HepG2 (cell line): ENCODE measurements around the gene SNAP23. TPM values are rescaled to one million over a fixed set of nuclear protein-coding genes. Genes with fewer than 3 reads are reported as not detected.

ENCODE experiments used
- ATAC-seq: fragments of 200-7000 bp; cut with Tn5 transposase; 3 replicates; pipeline ENCODE4 v1.9.1; 2020; ENCODE audit warnings: mild to moderate bottlenecking, moderate library complexity
- BruUV-seq: library from RNA; stranded (reverse); fragments of 400-500 nt; replicated peaks from 2 replicates; lab custom pipeline; 2021; lab: Mats Ljungman, UMichigan
- CTCF ChIA-PET: fragments of 300-600 bp; formaldehyde crosslinking; extraction: SDS; loops from one replicate; lab custom pipeline; 2021; ENCODE audit warnings: low total read pairs, inconsistent platforms, low intra/inter-chr PET ratio; lab: Yijun Ruan, JAX
- POLR2A ChIA-PET: fragments of 350-600 bp; sonication (Branson Sonifier 250); formaldehyde crosslinking; loops from one replicate; lab custom pipeline; 2020; ENCODE audit warnings: antibody characterized with exemption, inconsistent platforms; lab: Yijun Ruan, JAX
- DNase-seq: peaks from one replicate; pipeline ENCODE4 v3.0.0-alpha.2; 2015; ENCODE audit warnings: low spot score
- FAIRE-seq: peaks from 3 replicates; lab custom pipeline; 2011; peaks lifted over from hg19 to GRCh38; lab: Jason Lieb, UNC
- H2AFZ ChIP-seq: one replicate; pipeline ENCODE4 v1.6.1; 2011; ENCODE audit warnings: low read length, inconsistent platforms
- H3K27ac ChIP-seq: fragments of 300-600 bp; 3 replicates; pipeline ENCODE4 v1.8.0; 2011; ENCODE audit warnings: mixed run types, mild to moderate bottlenecking, mixed read lengths, low read length, inconsistent platforms; ENCODE audit not compliant: insufficient read depth; ENCODE audit errors: extremely low read length
- H3K27me3 ChIP-seq, 2 experiments: fragments of 200-600 bp in 1 of 2; 2 replicates in 1 of 2; 3 replicates in 1 of 2; pipeline versions ENCODE4 v1.6.0 to v1.8.0; 2011; ENCODE audit warnings: low read length in 2 of 2, mild to moderate bottlenecking in 2 of 2, moderate library complexity in 2 of 2, inconsistent platforms in 1 of 2; ENCODE audit not compliant: insufficient read depth in 2 of 2, control insufficient read depth in 1 of 2
- H3K36me3 ChIP-seq, 2 experiments: fragments of 200-600 bp in 1 of 2; replicated peaks in 1 of 2; 2 replicates in 1 of 2; 3 replicates in 1 of 2; pipeline versions ENCODE4 v1.5.1 to v1.8.0; 2011; ENCODE audit warnings: low read length in 2 of 2, inconsistent platforms in 1 of 2; ENCODE audit not compliant: insufficient read depth in 2 of 2, control insufficient read depth in 1 of 2
- H3K4me1 ChIP-seq: 2 replicates; pipeline ENCODE4 v1.5.1; 2012; ENCODE audit warnings: low read length, inconsistent platforms; ENCODE audit not compliant: insufficient read depth
- H3K4me2 ChIP-seq: 2 replicates; pipeline ENCODE4 v1.6.0; 2011; ENCODE audit warnings: low read depth, low read length, inconsistent platforms
- H3K4me3 ChIP-seq, 3 experiments: fragments of 200-600 bp in 1 of 3; sonication (generic), shearing (Covaris generic) in 1 of 3; replicated peaks in 1 of 3; 2 replicates each; pipeline ENCODE4 v1.5.1; 2011 to 2016; ENCODE audit warnings: low read length in 3 of 3, inconsistent platforms in 2 of 3, low read depth in 2 of 3, mild to moderate bottlenecking in 2 of 3, control low read depth in 1 of 3, mixed read lengths in 1 of 3; ENCODE audit not compliant: insufficient read depth in 1 of 3
- H3K79me2 ChIP-seq: one replicate; pipeline ENCODE4 v1.6.1; 2011; ENCODE audit warnings: low read length, inconsistent platforms; ENCODE audit not compliant: insufficient read depth
- H3K9ac ChIP-seq: 2 replicates; pipeline ENCODE4 v1.6.0; 2011; ENCODE audit warnings: mild to moderate bottlenecking, low read depth, low read length, inconsistent platforms; ENCODE audit not compliant: insufficient read depth
- H3K9me3 ChIP-seq: 2 replicates; pipeline ENCODE4 v1.5.1; 2012; ENCODE audit warnings: mild to moderate bottlenecking, low read length
- H4K20me1 ChIP-seq: 2 replicates; pipeline ENCODE4 v1.6.0; 2011; ENCODE audit warnings: inconsistent platforms, mild to moderate bottlenecking, low read length, moderate library complexity; ENCODE audit not compliant: insufficient read depth
- AGO2 ChIP-seq: fragments of 200-400 bp; formaldehyde crosslinking; optimal IDR thresholded peaks from 2 replicates; pipeline ENCODE3; 2017; ENCODE audit warnings: mild to moderate bottlenecking, low read depth, low read length, moderate library complexity
- AKAP8 ChIP-seq: sonication (generic); formaldehyde crosslinking; IDR thresholded peaks from 2 replicates; pipeline ENCODE4 v1.5.1; 2020; ENCODE audit warnings: mild to moderate bottlenecking, missing genetic modification reagents
- EZH2 ChIP-seq: conservative IDR thresholded peaks from 2 replicates; pipeline ENCODE4 v1.6.1; 2012; ENCODE audit warnings: mild to moderate bottlenecking, low read depth, low read length, moderate library complexity
- FOXK1 ChIP-seq: sonication (generic); formaldehyde crosslinking; IDR thresholded peaks from 2 replicates; pipeline ENCODE4 v1.4.0; 2020; ENCODE audit warnings: low read depth, missing genetic modification reagents, borderline replicate concordance
- GABPB1 ChIP-seq: IDR thresholded peaks from 2 replicates; pipeline ENCODE4 v1.6.1; 2016; ENCODE audit warnings: mild to moderate bottlenecking, missing genetic modification reagents, moderate library complexity, missing compliant biosample characterization
- HNRNPLL ChIP-seq: fragments of 200-400 bp; formaldehyde crosslinking; IDR thresholded peaks from 2 replicates; pipeline ENCODE4 v1.6.1; 2017; ENCODE audit warnings: mild to moderate bottlenecking, low read depth, low read length; ENCODE audit not compliant: poor library complexity, severe bottlenecking
- MED1 ChIP-seq: sonication (generic); formaldehyde crosslinking; IDR thresholded peaks from 2 replicates; pipeline ENCODE4 v1.4.0; 2020; ENCODE audit warnings: missing genetic modification reagents
- MEIS1 ChIP-seq: sonication (generic); formaldehyde crosslinking; IDR thresholded peaks from 2 replicates; pipeline ENCODE4 v1.9.0; 2021; ENCODE audit warnings: mild to moderate bottlenecking, missing genetic modification reagents, moderate library complexity, borderline replicate concordance
- NR2F2 ChIP-seq: IDR thresholded peaks from 2 replicates; pipeline ENCODE4 v1.6.1; 2012; ENCODE audit warnings: low read depth, inconsistent platforms, borderline replicate concordance
- SAFB2 ChIP-seq: sonication (generic); formaldehyde crosslinking; IDR thresholded peaks from 2 replicates; pipeline ENCODE4 v1.5.1; 2020; ENCODE audit warnings: missing genetic modification reagents, low read depth, mild to moderate bottlenecking, borderline replicate concordance
- TP53 ChIP-seq: sonication (generic); formaldehyde crosslinking; conservative IDR thresholded peaks from 2 replicates; pipeline ENCODE4 v1.4.0; 2020; ENCODE audit warnings: missing genetic modification reagents
- ZKSCAN5 ChIP-seq: sonication (generic); formaldehyde crosslinking; IDR thresholded peaks from 2 replicates; pipeline ENCODE4 v1.5.1; 2020; ENCODE audit warnings: mild to moderate bottlenecking, missing genetic modification reagents
- ZMYM2 ChIP-seq: sonication (generic); formaldehyde crosslinking; IDR thresholded peaks from 2 replicates; pipeline ENCODE4 v1.8.0; 2022; ENCODE audit warnings: mild to moderate bottlenecking, missing genetic modification reagents
- ZNF883 ChIP-seq: sonication (generic); formaldehyde crosslinking; IDR thresholded peaks from 2 replicates; pipeline ENCODE4 v1.5.1; 2020; ENCODE audit warnings: mild to moderate bottlenecking, missing genetic modification reagents; ENCODE audit errors: not compliant biosample characterization
- WGBS: methylation state at CpG from one replicate; pipeline ENCODE4 v1.1.6; 2017; ENCODE audit warnings: low lambda C conversion rate; 5-methylcytosine and 5-hydroxymethylcytosine counted together
- in situ Hi-C: cut with HindIII; loops from 2 replicates; pipeline ENCODE4 v1.10.0; 2017; ENCODE audit warnings: low pct_unique_long_range_greater_than_20kb; ENCODE audit not compliant: extremely low pct_ligation_motif_present
- intact Hi-C: fragments of 100-400 bp; cut with micrococcal nuclease; formaldehyde crosslinking; loops from one replicate; pipeline ENCODE4 v1.10.0; 2022; ENCODE audit not compliant: unreplicated experiment
- polyA plus RNA-seq, 8 experiments: library from polyadenylated mRNA; depleted of rRNA in 3 of 8; stranded (reverse) in 7 of 8; unstranded in 1 of 8; fragments of >200 nt; fragmentation: Illumina TruSeq in 4 of 8; extraction: Trizol in 4 of 8; gene quantifications; 2 replicates each; pipeline versions ENCODE4 v1.2.1 to v1.2.3, GENCODE V29; 2011 to 2016; ENCODE audit warnings: low read depth in 4 of 8, missing spikeins in 1 of 8, mixed read lengths in 1 of 8; ENCODE audit not compliant: insufficient read depth in 1 of 8
- total RNA-seq, 5 experiments: library from RNA; depleted of rRNA; stranded (reverse); fragments of >200 nt; fragmentation: Illumina TruSeq; extraction: Trizol; gene quantifications; 2 replicates each; pipeline ENCODE4 v1.2.3, GENCODE V29; 2016; ENCODE audit warnings: low read depth in 1 of 5
- TF ChIP-seq, protein P1 (sequence below): sonication (generic); formaldehyde crosslinking; IDR thresholded peaks from 2 replicates; pipeline ENCODE4 v1.4.0; 2020; ENCODE audit warnings: mild to moderate bottlenecking, missing genetic modification reagents
- TF ChIP-seq, protein P2 (sequence below): sonication (generic); formaldehyde crosslinking; IDR thresholded peaks from 2 replicates; pipeline ENCODE4 v1.9.0; 2021; ENCODE audit warnings: missing genetic modification reagents, mild to moderate bottlenecking, borderline replicate concordance

SNAP23 gene
- total and polyA plus RNA-seq, 2 of the 13 experiments (the other 11 are each of a cell fraction or from before 2014, with no cell fraction given): 37.0 to 101 TPM

DNA sequence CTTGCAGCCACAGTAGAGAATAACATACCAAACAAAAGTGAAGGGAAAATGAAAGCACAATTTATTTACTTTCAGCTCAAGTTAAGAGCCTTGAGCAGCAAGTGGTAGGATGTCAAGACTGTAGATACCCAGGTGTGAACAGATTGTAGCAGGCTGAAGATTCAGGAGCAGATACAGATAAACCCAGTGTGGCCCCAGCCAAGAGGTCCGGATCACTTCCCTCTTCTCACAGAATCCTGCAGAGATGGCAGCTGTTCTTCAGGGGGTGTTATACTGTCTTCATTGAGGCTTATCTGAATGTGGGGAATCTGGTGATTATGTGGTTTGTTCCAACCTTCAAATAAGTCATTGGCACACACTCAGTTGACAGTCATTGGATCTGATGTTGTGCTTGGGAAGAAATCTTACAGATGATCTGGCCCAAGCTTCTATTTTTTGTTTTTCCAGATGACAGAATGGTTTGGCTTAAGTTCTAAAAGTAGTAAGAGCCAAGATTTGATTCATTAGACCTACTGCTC, 82.1 kb downstream of the SNAP23 start:
- Histone ChIP-seq H2AFZ (no peak overlapping the region), H3K9me3 (no peaks in the 10 kb centered on the region), H3K27me3 (no peaks in the 10 kb centered on the region; a peak in 1 of 5 replicates), H3K9ac (no peak overlapping the region), H4K20me1 (no peaks in the 10 kb centered on the region), H3K4me1 (peaks cover 51% of the 10 kb centered on the region), H3K4me3 (no peak overlapping the region), H3K36me3 (no peaks in the 10 kb centered on the region), H3K79me2 (peaks cover 6% of the 10 kb centered on the region), H3K4me2 (no peak overlapping the region), H3K27ac (no peak overlapping the region)
- intact Hi-C loops (no loop called here), in situ Hi-C loops (no loop called here)
- TF ChIP-seq GABPB1 (CRISPR knock-in tag) (no peak), AKAP8 (CRISPR knock-in tag) (no peak), MEIS1 (no peak), ZMYM2 (CRISPR knock-in tag) (no peak), ZKSCAN5 (no peak)
- TF ChIP-seq, protein P1, sequence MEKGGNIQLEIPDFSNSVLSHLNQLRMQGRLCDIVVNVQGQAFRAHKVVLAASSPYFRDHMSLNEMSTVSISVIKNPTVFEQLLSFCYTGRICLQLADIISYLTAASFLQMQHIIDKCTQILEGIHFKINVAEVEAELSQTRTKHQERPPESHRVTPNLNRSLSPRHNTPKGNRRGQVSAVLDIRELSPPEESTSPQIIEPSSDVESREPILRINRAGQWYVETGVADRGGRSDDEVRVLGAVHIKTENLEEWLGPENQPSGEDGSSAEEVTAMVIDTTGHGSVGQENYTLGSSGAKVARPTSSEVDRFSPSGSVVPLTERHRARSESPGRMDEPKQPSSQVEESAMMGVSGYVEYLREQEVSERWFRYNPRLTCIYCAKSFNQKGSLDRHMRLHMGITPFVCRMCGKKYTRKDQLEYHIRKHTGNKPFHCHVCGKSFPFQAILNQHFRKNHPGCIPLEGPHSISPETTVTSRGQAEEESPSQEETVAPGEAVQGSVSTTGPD (CRISPR knock-in tag): no peak
- POLR2A ChIA-PET: no interaction called here
- BruUV-seq: no TSS peak
- WGBS: no CpG with 5 or more reads among the region's 1 CpG
- CTCF ChIA-PET: no interaction called here
- no peak for ATAC-seq
- no peak for FAIRE-seq
- DNase-seq: no peak

DNA sequence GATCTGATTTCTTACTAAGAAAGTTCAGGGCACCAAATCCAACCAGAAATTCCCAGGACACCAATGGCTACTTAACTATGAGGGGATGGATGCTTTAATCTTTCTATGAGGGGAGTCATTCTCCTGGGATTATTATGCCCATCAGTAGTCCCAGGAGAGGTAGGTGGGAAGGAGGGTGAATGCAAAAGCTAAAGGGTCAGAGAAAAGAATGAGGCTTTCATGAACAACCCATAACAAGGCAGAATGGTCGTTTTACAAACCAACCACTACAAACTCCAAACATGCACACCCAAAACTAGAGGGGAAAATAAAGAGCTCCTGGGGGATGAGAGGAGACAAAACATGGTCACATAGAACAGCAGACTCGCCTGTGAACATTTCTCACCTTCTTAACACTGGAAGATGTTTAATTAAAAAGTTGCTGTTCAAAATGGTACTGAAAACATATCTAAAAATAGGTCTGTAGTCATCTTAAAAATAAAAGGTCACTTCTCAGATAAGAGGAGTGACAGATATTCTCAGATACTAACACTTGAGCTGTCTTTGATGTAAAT, 83.6 kb downstream of the SNAP23 start:
- intact Hi-C loops: no loop called here
- ATAC-seq (no peak), FAIRE-seq (no peak), DNase-seq (no peak)
- H3K4me2 ChIP-seq: no peak overlapping the region
- peaks cover 64% of the 10 kb centered on the region for H3K4me1 ChIP-seq
- peaks cover 6% of the 10 kb centered on the region for H3K79me2 ChIP-seq
- no TSS peak for BruUV-seq
- no peak overlapping the region for H3K27ac ChIP-seq
- H3K27me3 ChIP-seq: no peaks in the 10 kb centered on the region; a peak in 1 of 5 replicates
- no peak overlapping the region for H3K9ac ChIP-seq
- CTCF ChIA-PET: no interaction called here
- H3K9me3 ChIP-seq: no peaks in the 10 kb centered on the region
- POLR2A ChIA-PET: no interaction called here
- no peaks in the 10 kb centered on the region for H4K20me1 ChIP-seq
- WGBS: 62% methylated on average over 2 of the region's 2 CpGs
- H3K4me3 ChIP-seq: no peak overlapping the region
- in situ Hi-C loops: no loop called here
- H3K36me3 ChIP-seq: no peaks in the 10 kb centered on the region
- no peak overlapping the region for H2AFZ ChIP-seq
- TF ChIP-seq, protein P2, sequence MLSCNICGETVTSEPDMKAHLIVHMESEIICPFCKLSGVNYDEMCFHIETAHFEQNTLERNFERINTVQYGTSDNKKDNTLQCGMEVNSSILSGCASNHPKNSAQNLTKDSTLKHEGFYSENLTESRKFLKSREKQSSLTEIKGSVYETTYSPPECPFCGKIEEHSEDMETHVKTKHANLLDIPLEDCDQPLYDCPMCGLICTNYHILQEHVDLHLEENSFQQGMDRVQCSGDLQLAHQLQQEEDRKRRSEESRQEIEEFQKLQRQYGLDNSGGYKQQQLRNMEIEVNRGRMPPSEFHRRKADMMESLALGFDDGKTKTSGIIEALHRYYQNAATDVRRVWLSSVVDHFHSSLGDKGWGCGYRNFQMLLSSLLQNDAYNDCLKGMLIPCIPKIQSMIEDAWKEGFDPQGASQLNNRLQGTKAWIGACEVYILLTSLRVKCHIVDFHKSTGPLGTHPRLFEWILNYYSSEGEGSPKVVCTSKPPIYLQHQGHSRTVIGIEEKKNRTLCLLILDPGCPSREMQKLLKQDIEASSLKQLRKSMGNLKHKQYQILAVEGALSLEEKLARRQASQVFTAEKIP: no peak
- TF ChIP-seq TP53 (CRISPR knock-in tag): no peak
- no peak for TF ChIP-seq SAFB2 (CRISPR knock-in tag)
- TF ChIP-seq AGO2: no peak
- TF ChIP-seq ZNF883 (CRISPR knock-in tag): no peak
- no peak for TF ChIP-seq NR2F2
- TF ChIP-seq EZH2: no peak
- no peak for TF ChIP-seq FOXK1 (CRISPR knock-in tag)
- no peak for TF ChIP-seq MED1 (CRISPR knock-in tag)
- TF ChIP-seq HNRNPLL: no peak
